ENCODE results near the gene HUNK.
"Not testable (repeated sequence)": the region's sequence is repeated elsewhere in the genome, so short reads cannot be mapped to it uniquely, and the experiment has no call there.

HUNK gene

GRCh38 chr21:32008714-32009113, 135.9 kb downstream of the HUNK start:
- DNase-seq: no peak

GRCh38 chr21:32009263-32009662, 136.4 kb downstream of the HUNK start:
- DNase-seq: no peak

GRCh38 chr21:32015461-32016139, 142.8 kb downstream of the HUNK start:
- no peak for DNase-seq

GRCh38 chr21:32018381-32018780, 145.6 kb downstream of the HUNK start:
- no peak for DNase-seq

- no peak for DNase-seq
Measured at GRCh38 chr21:32020564-32020963, 147.7 kb downstream of the HUNK start.

GRCh38 chr21:32021319-32021994, 148.6 kb downstream of the HUNK start:
- no peak for DNase-seq

- no peak for DNase-seq
Measured at GRCh38 chr21:32022146-32022545, 149.3 kb downstream of the HUNK start.

- DNase-seq: no peak
Measured at GRCh38 chr21:32030146-32030652, 157.4 kb downstream of the HUNK start.

GRCh38 chr21:32034850-32035249, 162.0 kb downstream of the HUNK start:
- no peak for DNase-seq

GRCh38 chr21:32035617-32036016, 162.8 kb downstream of the HUNK start:
- no peak for DNase-seq

- DNase-seq: no peak
Measured at GRCh38 chr21:32036756-32037155, 163.9 kb downstream of the HUNK start.

- not testable (repeated sequence) for DNase-seq
Measured at GRCh38 chr21:32038751-32039150, 165.9 kb downstream of the HUNK start.

- no peak for DNase-seq
Measured at GRCh38 chr21:32043458-32043857, 170.6 kb downstream of the HUNK start.

- DNase-seq: no peak
Measured at GRCh38 chr21:32044205-32045180, 171.7 kb downstream of the HUNK start.

- no peak for DNase-seq
Measured at GRCh38 chr21:32046191-32046590, 173.4 kb downstream of the HUNK start.

GRCh38 chr21:32048353-32048752, 175.5 kb downstream of the HUNK start:
- DNase-seq: no peak

Data from activated naive CD4-positive, alpha-beta T cell treated with Interleukin-2 at 50 U/mL for 16 hours (primary cell).